GM12878 (cell line): ENCODE results near the gene MINAR1. TPM values are rescaled to one million over a fixed set of nuclear protein-coding genes. Genes with fewer than 3 reads are reported as not detected.

Experiments
- HDAC6 ChIP-seq: fragments of 200-600 bp; sonication (generic); IDR thresholded peaks from one replicate; pipeline ENCODE4 v1.8.0; 2017; ENCODE audit warnings: antibody characterized with exemption; ENCODE audit not compliant: unreplicated experiment
- JUNB ChIP-seq: IDR thresholded peaks from 2 replicates; pipeline ENCODE4 v1.6.1; 2016; ENCODE audit warnings: antibody characterized with exemption, mild to moderate bottlenecking
- JUND ChIP-seq: IDR thresholded peaks from 2 replicates; pipeline ENCODE4 v1.6.1; 2012; ENCODE audit warnings: low read depth, mild to moderate bottlenecking, low read length, improper control_type of control experiment, moderate library complexity
- MEF2B ChIP-seq: fragments of 450-650 bp; IDR thresholded peaks from 2 replicates; pipeline ENCODE4 v1.6.1; 2018; ENCODE audit warnings: mild to moderate bottlenecking, moderate library complexity; ENCODE audit not compliant: partially characterized antibody, poor library complexity, severe bottlenecking
- SRF ChIP-seq, 2 experiments: IDR thresholded peaks; 2 replicates each; pipeline ENCODE4 v1.6.1; 2011; ENCODE audit warnings: low read depth in 2 of 2, low read length in 2 of 2, mild to moderate bottlenecking in 1 of 2, moderate library complexity in 1 of 2
- STAT3 ChIP-seq: IDR thresholded peaks from 2 replicates; pipeline ENCODE4 v1.6.1; 2011; ENCODE audit warnings: low read depth, low read length, improper control_type of control experiment
- ZZZ3 ChIP-seq: IDR thresholded peaks from 2 replicates; pipeline ENCODE4 v1.6.1; 2011; ENCODE audit warnings: low read depth; ENCODE audit not compliant: control insufficient read depth, insufficient read length
- polyA plus RNA-seq, 11 experiments: library from polyadenylated mRNA; depleted of rRNA in 4 of 11; unstranded in 6 of 11; stranded (reverse) in 5 of 11; fragments of >200 nt; fragmentation: Nextera tagmentation in 4 of 11; fragmentation: Illumina TruSeq in 1 of 11; extraction: Ambion mirVana in 4 of 11; extraction: Trizol in 1 of 11; gene quantifications; 1 replicate in 1 of 11; 2 replicates in 10 of 11; pipeline versions ENCODE4 v1.2.1 to v1.2.3, GENCODE V29; 2011 to 2016; ENCODE audit warnings: inconsistent platforms in 2 of 11, missing spikeins in 2 of 11, low read depth in 1 of 11
- total RNA-seq, 4 experiments: library from RNA; depleted of rRNA in 3 of 4; stranded (reverse); fragments of >200 nt in 3 of 4; fragmentation: Illumina TruSeq in 1 of 4; extraction: Trizol in 1 of 4; gene quantifications; 2 replicates each; pipeline versions ENCODE4 v1.2.1 to v1.2.3, GENCODE V29; 2013 to 2021
- TF ChIP-seq, protein P1 (sequence below): fragments of 450-650 bp; IDR thresholded peaks from 2 replicates; pipeline ENCODE4 v1.6.1; 2016; ENCODE audit warnings: mild to moderate bottlenecking
- TF ChIP-seq, protein P2 (sequence below): fragments of 450-650 bp; IDR thresholded peaks from 2 replicates; pipeline ENCODE4 v1.6.1; 2018; ENCODE audit warnings: borderline replicate concordance, mild to moderate bottlenecking; ENCODE audit not compliant: partially characterized antibody

The MINAR1 gene
- total and polyA plus RNA-seq, 10 of the 15 experiments (the other 5 are each of a cell fraction or from before 2014, with no cell fraction given) = 0.05 to 0.40 (median 0.24) TPM

DNA sequence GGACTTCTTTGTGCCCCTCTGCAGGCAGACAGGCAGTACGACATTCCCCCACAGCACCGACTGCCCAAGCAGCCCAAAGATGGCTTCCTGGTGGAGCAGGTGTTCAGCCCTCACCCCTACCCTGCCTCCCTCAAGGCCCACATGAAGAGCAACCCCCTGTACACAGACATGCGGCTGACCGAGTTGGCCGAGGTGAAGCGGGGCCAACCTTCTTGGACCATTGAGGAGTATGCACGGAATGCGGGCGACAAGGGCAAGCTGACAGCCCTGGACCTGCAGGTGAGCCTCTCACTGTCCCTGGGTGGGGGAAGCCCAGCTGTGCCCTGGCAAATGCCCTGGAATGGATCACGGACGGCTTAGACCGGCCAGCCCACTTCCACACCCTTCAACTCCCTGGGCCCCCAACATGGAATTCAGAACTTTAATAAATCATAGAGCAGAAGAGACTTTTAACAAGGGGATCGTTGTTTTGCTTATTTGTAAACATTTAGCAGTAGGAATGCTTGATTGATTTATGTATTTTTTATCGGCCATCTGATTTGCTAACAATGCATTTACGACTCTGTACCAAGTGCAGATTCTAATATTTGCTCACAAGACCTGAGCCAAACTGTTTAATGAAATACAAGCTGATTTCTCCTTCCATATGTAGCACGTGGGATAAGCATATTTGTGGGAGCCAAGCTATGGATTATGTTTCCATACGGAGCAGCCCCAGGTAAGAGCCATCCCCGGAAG is 31.1 kb downstream of the MINAR1 start (continued):
- TF ChIP-seq, protein P1, sequence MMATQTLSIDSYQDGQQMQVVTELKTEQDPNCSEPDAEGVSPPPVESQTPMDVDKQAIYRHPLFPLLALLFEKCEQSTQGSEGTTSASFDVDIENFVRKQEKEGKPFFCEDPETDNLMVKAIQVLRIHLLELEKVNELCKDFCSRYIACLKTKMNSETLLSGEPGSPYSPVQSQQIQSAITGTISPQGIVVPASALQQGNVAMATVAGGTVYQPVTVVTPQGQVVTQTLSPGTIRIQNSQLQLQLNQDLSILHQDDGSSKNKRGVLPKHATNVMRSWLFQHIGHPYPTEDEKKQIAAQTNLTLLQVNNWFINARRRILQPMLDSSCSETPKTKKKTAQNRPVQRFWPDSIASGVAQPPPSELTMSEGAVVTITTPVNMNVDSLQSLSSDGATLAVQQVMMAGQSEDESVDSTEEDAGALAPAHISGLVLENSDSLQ = no peak
- TF ChIP-seq HDAC6 (no peak), JUND (no peak), SRF (IDR thresholded peaks at IDR 0.05; ENCODE audit: low read depth in 2 of 2, low read length in 2 of 2) (no peak), STAT3 (no peak), ZZZ3 (no peak), MEF2B (no peak), JUNB (no peak)
- TF ChIP-seq, protein P2, sequence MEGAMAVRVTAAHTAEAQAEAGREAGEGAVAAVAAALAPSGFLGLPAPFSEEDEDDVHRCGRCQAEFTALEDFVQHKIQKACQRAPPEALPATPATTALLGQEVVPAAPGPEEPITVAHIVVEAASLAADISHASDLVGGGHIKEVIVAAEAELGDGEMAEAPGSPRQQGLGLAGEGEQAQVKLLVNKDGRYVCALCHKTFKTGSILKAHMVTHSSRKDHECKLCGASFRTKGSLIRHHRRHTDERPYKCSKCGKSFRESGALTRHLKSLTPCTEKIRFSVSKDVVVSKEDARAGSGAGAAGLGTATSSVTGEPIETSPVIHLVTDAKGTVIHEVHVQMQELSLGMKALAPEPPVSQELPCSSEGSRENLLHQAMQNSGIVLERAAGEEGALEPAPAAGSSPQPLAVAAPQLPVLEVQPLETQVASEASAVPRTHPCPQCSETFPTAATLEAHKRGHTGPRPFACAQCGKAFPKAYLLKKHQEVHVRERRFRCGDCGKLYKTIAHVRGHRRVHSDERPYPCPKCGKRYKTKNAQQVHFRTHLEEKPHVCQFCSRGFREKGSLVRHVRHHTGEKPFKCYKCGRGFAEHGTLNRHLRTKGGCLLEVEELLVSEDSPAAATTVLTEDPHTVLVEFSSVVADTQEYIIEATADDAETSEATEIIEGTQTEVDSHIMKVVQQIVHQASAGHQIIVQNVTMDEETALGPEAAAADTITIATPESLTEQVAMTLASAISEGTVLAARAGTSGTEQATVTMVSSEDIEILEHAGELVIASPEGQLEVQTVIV = no peak
- TF ChIP-seq, all 136 proteins: peak for 0
